NT2/D1 (cell line): ENCODE data around the gene C1orf146.

Experiments used
- YY1 ChIP-seq: IDR thresholded peaks from 2 replicates; pipeline ENCODE4 v1.6.1; 2011; ENCODE audit not compliant: insufficient read length, insufficient read depth
- ZNF274 ChIP-seq: IDR thresholded peaks from 2 replicates; pipeline ENCODE4 v1.6.1; 2011; ENCODE audit warnings: mild to moderate bottlenecking, low read depth, low read length

DNA sequence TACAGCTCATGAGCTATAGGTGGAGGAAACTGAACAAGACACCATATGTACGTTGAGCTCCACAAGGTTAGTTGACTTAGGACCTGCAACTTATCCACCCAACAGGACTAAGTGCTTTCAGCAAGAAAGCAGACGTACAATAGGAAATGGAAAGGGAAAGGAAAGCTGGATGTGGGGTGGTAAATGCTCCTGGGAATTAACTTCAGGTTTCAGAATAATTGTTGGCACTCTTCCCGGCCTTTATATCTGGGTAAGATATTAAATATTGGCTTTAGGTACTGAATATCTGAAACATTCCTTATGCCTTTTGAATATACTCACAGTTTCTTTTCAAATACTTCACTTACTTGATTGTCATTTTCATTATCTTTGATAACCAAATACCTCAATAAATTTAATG lies 44.8 kb downstream of the C1orf146 start:
- TF ChIP-seq YY1 (no peak), ZNF274 (no peak)
